Neural cell (in vitro differentiated cells): ENCODE results near the gene CAPN5. TPM values are rescaled to one million over a fixed set of nuclear protein-coding genes. Genes with fewer than 3 reads are reported as not detected.

Source experiments
- H2AFZ ChIP-seq: fragments of 200-600, 300-800 bp; sonication (generic), shearing (Covaris generic); 2 replicates; pipeline ENCODE4 v1.6.0; 2014; ENCODE audit warnings: low read depth, mild to moderate bottlenecking, antibody characterized with exemption, low read length, moderate library complexity
- H3F3A ChIP-seq: fragments of 200-600 bp; shearing (Covaris generic); 2 replicates; pipeline ENCODE4 v1.6.1; 2016; ENCODE audit warnings: mild to moderate bottlenecking, moderate library complexity, mixed read lengths, antibody characterized with exemption, low read length; ENCODE audit not compliant: insufficient read depth, poor library complexity, severe bottlenecking
- H3K27ac ChIP-seq: fragments of 200-600, 300-800 bp; sonication (generic), shearing (Covaris generic); 2 replicates; pipeline ENCODE4 v1.5.1; 2014; ENCODE audit warnings: mild to moderate bottlenecking, low read length, moderate library complexity
- H3K27me3 ChIP-seq: fragments of 300-800, 200-600 bp; sonication (generic), shearing (Covaris generic); 2 replicates; pipeline ENCODE4 v1.6.0; 2014; ENCODE audit warnings: mild to moderate bottlenecking, low read depth, low read length, moderate library complexity; ENCODE audit not compliant: insufficient read depth
- H3K36me3 ChIP-seq: fragments of 300-800, 200-600 bp; sonication (generic), shearing (Covaris generic); 2 replicates; pipeline ENCODE4 v1.5.1; 2014; ENCODE audit warnings: mild to moderate bottlenecking, antibody characterized with exemption, low read length, moderate library complexity; ENCODE audit not compliant: insufficient read depth
- H3K4me2 ChIP-seq: fragments of 300-800, 200-600 bp; sonication (generic), shearing (Covaris generic); 2 replicates; pipeline ENCODE4 v1.6.0; 2014; ENCODE audit warnings: mild to moderate bottlenecking, low read length
- H3K4me3 ChIP-seq: fragments of 300-800, 200-600 bp; sonication (generic), shearing (Covaris generic); 2 replicates; pipeline ENCODE4 v1.5.1; 2014; ENCODE audit warnings: mild to moderate bottlenecking, low read length, moderate library complexity
- H3K79me2 ChIP-seq: fragments of 200-600 bp; shearing (Covaris generic); replicated peaks from 2 replicates; pipeline ENCODE4 v1.6.0; 2014; ENCODE audit warnings: mild to moderate bottlenecking, low read length, moderate library complexity; ENCODE audit not compliant: insufficient read depth
- H3K9ac ChIP-seq: fragments of 300-800, 200-600 bp; sonication (generic), shearing (Covaris generic); 2 replicates; pipeline ENCODE4 v1.6.1; 2016; ENCODE audit warnings: mild to moderate bottlenecking, low read length, mixed read lengths
- H3K9me2 ChIP-seq: fragments of 200-600 bp; shearing (Covaris generic); 2 replicates; pipeline ENCODE4 v1.6.1; 2016; ENCODE audit warnings: mild to moderate bottlenecking, low read length, mixed read lengths; ENCODE audit not compliant: insufficient read depth
- H3K9me3 ChIP-seq: fragments of 200-600, 300-800 bp; sonication (generic), shearing (Covaris generic); 2 replicates; pipeline ENCODE4 v1.6.1; 2016; ENCODE audit warnings: mild to moderate bottlenecking, mixed run types, low read length, moderate library complexity, mixed read lengths
- H4K20me1 ChIP-seq: fragments of 200-600 bp; shearing (Covaris generic); 2 replicates; pipeline ENCODE4 v1.6.1; 2016; ENCODE audit warnings: mild to moderate bottlenecking, mixed run types; ENCODE audit not compliant: insufficient read depth
- CTCF ChIP-seq: fragments of 450-650 bp; IDR thresholded peaks from 2 replicates; pipeline ENCODE4 v1.5.1; 2014; ENCODE audit warnings: antibody characterized with exemption, mild to moderate bottlenecking, moderate library complexity; ENCODE audit not compliant: poor library complexity, severe bottlenecking
- EP300 ChIP-seq: fragments of 450-650 bp; conservative IDR thresholded peaks from 2 replicates; pipeline ENCODE4 v1.6.1; 2014; ENCODE audit warnings: antibody characterized with exemption, mild to moderate bottlenecking, moderate library complexity; ENCODE audit not compliant: poor library complexity, severe bottlenecking
- EZH2 ChIP-seq: fragments of 200-600, 300-800 bp; shearing (Covaris generic), sonication (generic); IDR thresholded peaks from 2 replicates; pipeline ENCODE4 v1.6.1; 2014; ENCODE audit warnings: antibody characterized with exemption, low read length, borderline replicate concordance, mild to moderate bottlenecking; ENCODE audit not compliant: insufficient read depth, poor library complexity, severe bottlenecking
- MXI1 ChIP-seq: fragments of 450-650 bp; conservative IDR thresholded peaks from 2 replicates; pipeline ENCODE4 v1.6.1; 2014; ENCODE audit warnings: antibody characterized with exemption, mild to moderate bottlenecking; ENCODE audit not compliant: poor library complexity, severe bottlenecking
- POLR2AphosphoS5 ChIP-seq: IDR thresholded peaks from 2 replicates; pipeline ENCODE4 v1.6.1; 2012
- RAD21 ChIP-seq: fragments of 450-650 bp; conservative IDR thresholded peaks from 2 replicates; pipeline ENCODE4 v1.6.1; 2014; ENCODE audit warnings: antibody characterized with exemption, mild to moderate bottlenecking, moderate library complexity
- REST ChIP-seq: IDR thresholded peaks from 2 replicates; pipeline ENCODE4 v1.6.1; 2012; ENCODE audit warnings: borderline replicate concordance
- SMC3 ChIP-seq: fragments of 450-650 bp; conservative IDR thresholded peaks from 2 replicates; pipeline ENCODE4 v1.6.1; 2014; ENCODE audit warnings: antibody characterized with exemption, mild to moderate bottlenecking, moderate library complexity; ENCODE audit not compliant: poor library complexity
- TAF1 ChIP-seq: IDR thresholded peaks from 2 replicates; pipeline ENCODE4 v1.6.1; 2012; ENCODE audit warnings: low read depth
- polyA plus RNA-seq: library from polyadenylated mRNA; depleted of rRNA; stranded (reverse); fragments of >200 nt; gene quantifications from 2 replicates; pipeline ENCODE4 v1.2.3, GENCODE V29; 2014

CAPN5 gene
- polyA plus RNA-seq, 1 donor from 2014 or later, result 20.5 TPM

DNA sequence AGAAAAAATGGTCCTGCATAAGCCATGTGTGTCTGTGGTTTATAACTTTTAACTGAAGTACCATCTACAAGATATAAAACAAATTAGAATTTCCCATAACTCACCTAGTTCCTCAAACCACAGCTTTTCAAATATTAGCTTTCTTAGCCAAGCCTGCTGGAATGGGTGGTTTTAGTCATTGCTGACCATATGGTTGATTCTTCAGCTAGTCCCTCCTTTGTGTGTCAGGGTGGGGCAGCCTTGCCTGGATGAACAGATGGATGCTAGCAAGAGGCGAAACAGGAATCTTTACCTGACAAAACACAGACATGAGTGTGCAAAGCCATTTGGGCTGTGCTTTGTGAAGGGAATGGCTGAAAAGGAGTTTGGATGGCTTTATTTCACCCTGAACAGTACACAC lies 39.5 kb upstream of the CAPN5 start:
- Histone ChIP-seq H3K4me2 (no peak overlapping the region), H4K20me1 (no peaks in the 10 kb centered on the region)
- TF ChIP-seq RAD21 (no peak), REST (no peak), MXI1 (no peak), POLR2AphosphoS5 (no peak), EZH2 (no peak), CTCF (no peak), EP300 (no peak), SMC3 (no peak), TAF1 (no peak)

DNA sequence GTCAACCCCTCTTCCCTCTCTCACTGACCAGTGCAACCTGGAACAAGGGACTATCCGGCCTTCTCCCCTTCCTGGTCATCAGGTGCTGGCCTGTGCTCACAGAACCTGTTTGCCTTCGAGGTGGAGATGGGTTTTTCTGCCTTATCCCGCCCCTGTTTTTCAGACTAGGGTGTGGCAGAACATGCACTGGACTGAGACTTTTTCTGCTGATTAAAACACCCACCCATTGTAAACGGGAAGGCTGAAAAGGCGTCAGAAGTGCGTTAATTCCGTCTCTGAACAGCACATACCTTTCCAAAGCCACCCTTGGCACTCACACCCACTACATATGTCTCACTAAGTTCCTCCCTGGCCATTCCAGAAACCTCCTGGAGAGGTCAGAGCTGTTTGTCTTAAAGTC lies 36.9 kb upstream of the CAPN5 start:
- Histone ChIP-seq H3F3A (no peaks in the 10 kb centered on the region), H3K9me2 (no peaks in the 10 kb centered on the region), H3K27ac (no peak overlapping the region), H3K4me3 (no peak overlapping the region), H3K36me3 (no peaks in the 10 kb centered on the region), H3K9ac (no peak overlapping the region), H3K9me3 (no peaks in the 10 kb centered on the region), H3K27me3 (no peaks in the 10 kb centered on the region), H4K20me1 (no peaks in the 10 kb centered on the region), H3K79me2 (no peaks in the 10 kb centered on the region), H3K4me2 (no peak overlapping the region), H2AFZ (no peak overlapping the region)
- no peak for TF ChIP-seq CTCF
- no peak for TF ChIP-seq TAF1
- no peak for TF ChIP-seq POLR2AphosphoS5
- TF ChIP-seq EZH2, result no peak

More for the DNA sequence above, 39.5 kb upstream of the CAPN5 start:
- Histone ChIP-seq H3K9me3 (no peaks in the 10 kb centered on the region), H3K4me3 (no peak overlapping the region), H3K27me3 (no peaks in the 10 kb centered on the region), H3F3A (no peaks in the 10 kb centered on the region), H3K36me3 (no peaks in the 10 kb centered on the region), H2AFZ (no peak overlapping the region), H3K79me2 (no peaks in the 10 kb centered on the region), H3K27ac (no peak overlapping the region), H3K9me2 (no peaks in the 10 kb centered on the region), H3K9ac (no peak overlapping the region)
